ENCODE measurements around the gene RFC1. TPM values are rescaled to one million over a fixed set of nuclear protein-coding genes. Genes with fewer than 3 reads are reported as not detected.
"Not testable (repeated sequence)": the region's sequence is repeated elsewhere in the genome, so short reads cannot be mapped to it uniquely, and the experiment has no call there.

Gene RFC1
- total RNA-seq, 1 donor from 2014 or later, result 33.9 TPM

DNA sequence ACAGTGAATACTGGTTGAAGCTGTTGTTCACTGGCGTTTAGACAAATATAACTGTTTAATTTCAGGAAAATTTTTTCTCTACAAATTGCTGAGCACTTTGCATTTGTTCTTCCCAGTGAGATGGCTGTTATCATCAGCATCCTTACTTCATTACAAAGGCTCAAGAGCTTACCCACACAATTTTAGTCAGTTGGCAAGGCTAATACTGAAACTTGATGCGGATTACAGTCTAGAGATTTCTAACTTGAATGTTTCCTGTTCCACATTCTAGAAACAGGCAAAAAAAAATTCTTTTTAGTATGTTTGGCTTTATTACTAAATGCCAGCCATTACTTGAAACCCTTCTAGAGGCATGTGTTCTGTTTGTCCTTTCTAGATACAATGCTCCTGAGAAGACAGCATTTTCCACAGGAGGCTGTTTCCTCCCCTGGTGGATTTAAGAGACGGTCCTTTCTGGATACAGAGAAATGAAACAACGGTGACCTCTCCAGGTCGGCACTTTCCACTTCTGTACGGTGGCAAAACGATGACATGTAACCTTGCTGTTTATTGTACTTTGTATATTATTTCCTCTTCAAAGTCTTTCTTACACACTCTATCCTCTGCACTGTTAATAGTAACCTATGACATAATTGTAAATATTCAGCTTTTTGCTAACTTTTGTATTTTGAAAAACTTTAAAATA lies 80.9 kb downstream of the RFC1 start:
- TF ChIP-seq, protein P1, sequence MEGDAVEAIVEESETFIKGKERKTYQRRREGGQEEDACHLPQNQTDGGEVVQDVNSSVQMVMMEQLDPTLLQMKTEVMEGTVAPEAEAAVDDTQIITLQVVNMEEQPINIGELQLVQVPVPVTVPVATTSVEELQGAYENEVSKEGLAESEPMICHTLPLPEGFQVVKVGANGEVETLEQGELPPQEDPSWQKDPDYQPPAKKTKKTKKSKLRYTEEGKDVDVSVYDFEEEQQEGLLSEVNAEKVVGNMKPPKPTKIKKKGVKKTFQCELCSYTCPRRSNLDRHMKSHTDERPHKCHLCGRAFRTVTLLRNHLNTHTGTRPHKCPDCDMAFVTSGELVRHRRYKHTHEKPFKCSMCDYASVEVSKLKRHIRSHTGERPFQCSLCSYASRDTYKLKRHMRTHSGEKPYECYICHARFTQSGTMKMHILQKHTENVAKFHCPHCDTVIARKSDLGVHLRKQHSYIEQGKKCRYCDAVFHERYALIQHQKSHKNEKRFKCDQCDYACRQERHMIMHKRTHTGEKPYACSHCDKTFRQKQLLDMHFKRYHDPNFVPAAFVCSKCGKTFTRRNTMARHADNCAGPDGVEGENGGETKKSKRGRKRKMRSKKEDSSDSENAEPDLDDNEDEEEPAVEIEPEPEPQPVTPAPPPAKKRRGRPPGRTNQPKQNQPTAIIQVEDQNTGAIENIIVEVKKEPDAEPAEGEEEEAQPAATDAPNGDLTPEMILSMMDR (IDR thresholded peaks at IDR 0.05), result no peak
- TF ChIP-seq POLR2AphosphoS5 (IDR thresholded peaks at IDR 0.05; ENCODE audit: insufficient read depth in 1 of 2, low read depth in 1 of 2) (no peak), POLR2A (IDR thresholded peaks at IDR 0.05) (no peak)
- DNase-seq (ENCODE audit: extremely low spot score in 2 of 2), result no peak
- intact Hi-C loops (cut with DNase I), result no loop called here
- no peaks in the 10 kb centered on the region for H3K9me3 ChIP-seq
- H3K4me3 ChIP-seq, result no peak overlapping the region
- H3K27ac ChIP-seq, result no peak overlapping the region
- H3K27me3 ChIP-seq, result no peaks in the 10 kb centered on the region
- H3K36me3 ChIP-seq, result peaks cover 6 to 34% of the 10 kb centered on the region in 2 donors
- no peaks in the 10 kb centered on the region for H3K4me1 ChIP-seq

DNA sequence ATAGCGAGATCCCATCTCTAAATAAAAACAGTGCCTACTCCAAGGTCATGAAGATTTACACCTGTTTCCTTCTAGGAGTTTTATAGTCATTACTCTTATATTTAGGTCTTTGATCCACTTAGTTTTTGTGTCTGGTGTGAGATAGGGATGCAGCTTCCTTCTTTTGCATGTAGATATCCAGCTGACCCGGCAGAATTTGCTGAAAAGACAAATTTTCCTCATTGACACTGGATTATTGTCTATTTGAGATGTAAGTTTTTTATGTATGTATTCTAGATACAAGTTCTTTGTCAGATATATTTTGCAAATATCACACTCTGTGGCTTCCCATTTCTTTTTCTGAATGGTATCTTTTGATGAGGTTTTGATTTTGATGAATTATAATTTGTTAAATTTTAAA lies 85.4 kb downstream of the RFC1 start:
- Histone ChIP-seq H3K36me3 (peaks cover 0 to 26% of the 10 kb centered on the region in 2 donors), H3K27ac (no peak overlapping the region), H3K4me1 (no peaks in the 10 kb centered on the region), H3K9me3 (no peaks in the 10 kb centered on the region), H3K27me3 (no peaks in the 10 kb centered on the region), H3K4me3 (no peak overlapping the region)
- DNase-seq (ENCODE audit: extremely low spot score in 2 of 2), result no peak
- intact Hi-C loops (cut with DNase I), result no loop called here
- TF ChIP-seq POLR2A (IDR thresholded peaks at IDR 0.05) (no peak), POLR2AphosphoS5 (IDR thresholded peaks at IDR 0.05; ENCODE audit: insufficient read depth in 1 of 2, low read depth in 1 of 2) (no peak)
- TF ChIP-seq, protein P1 (IDR thresholded peaks at IDR 0.05), result no peak

DNA sequence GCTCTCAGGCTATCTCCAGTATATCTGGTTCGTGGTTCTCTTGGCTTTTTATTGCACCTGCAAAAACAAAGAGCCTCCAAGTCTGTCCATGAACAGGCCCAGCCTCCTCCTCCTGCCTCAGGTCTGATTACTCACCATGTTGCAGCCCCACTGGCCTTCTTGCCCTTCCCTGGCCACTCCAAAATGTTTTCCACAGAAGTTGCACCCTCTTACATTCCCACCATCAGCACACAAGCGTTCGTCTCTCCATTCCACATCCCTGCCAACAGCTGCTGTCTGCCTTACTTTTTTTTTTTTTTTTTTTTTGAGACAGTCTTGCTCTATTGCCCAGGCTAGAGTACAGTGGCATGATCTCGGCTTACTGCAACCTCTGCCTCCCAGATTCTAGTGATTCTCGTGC lies 86.7 kb downstream of the RFC1 start:
- Histone ChIP-seq H3K4me3 (no peak overlapping the region), H3K36me3 (peaks cover 0 to 28% of the 10 kb centered on the region in 2 donors), H3K27me3 (no peaks in the 10 kb centered on the region), H3K27ac (no peak overlapping the region), H3K4me1 (no peaks in the 10 kb centered on the region), H3K9me3 (no peaks in the 10 kb centered on the region)
- intact Hi-C loops (cut with DNase I), result no loop called here
- TF ChIP-seq POLR2A (IDR thresholded peaks at IDR 0.05) (no peak), POLR2AphosphoS5 (IDR thresholded peaks at IDR 0.05; ENCODE audit: insufficient read depth in 1 of 2, low read depth in 1 of 2) (no peak)
- TF ChIP-seq, protein P1 (IDR thresholded peaks at IDR 0.05), result no peak
- DNase-seq (ENCODE audit: extremely low spot score in 2 of 2), result no peak

DNA sequence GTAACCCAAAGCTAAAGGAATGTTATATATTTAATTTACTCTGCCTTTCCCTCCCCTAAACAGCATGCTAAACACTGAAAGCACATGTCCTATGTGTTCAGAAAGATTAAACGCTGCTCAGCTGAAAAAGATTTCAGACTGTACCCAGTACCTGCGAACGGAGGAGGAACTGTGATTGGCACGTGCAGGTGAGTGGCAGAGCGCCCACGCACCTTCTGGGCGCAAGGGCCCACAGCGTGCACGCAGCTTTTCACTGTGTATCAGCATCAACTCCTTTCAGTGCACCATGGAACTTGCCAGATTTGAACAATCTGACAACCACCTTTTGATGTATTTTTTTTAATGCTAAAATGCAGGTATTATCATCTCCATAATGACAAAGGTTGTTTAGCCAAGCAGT lies 87.7 kb downstream of the RFC1 start:
- Histone ChIP-seq H3K36me3 (peaks cover 0 to 37% of the 10 kb centered on the region in 2 donors), H3K4me1 (no peaks in the 10 kb centered on the region), H3K27ac (no peak overlapping the region), H3K27me3 (no peaks in the 10 kb centered on the region), H3K4me3 (no peak overlapping the region), H3K9me3 (no peaks in the 10 kb centered on the region)
- intact Hi-C loops (cut with DNase I), result no loop called here
- DNase-seq (ENCODE audit: extremely low spot score in 2 of 2), result no peak
- TF ChIP-seq POLR2AphosphoS5 (IDR thresholded peaks at IDR 0.05; ENCODE audit: insufficient read depth in 1 of 2, low read depth in 1 of 2) (no peak), POLR2A (IDR thresholded peaks at IDR 0.05) (no peak)
- TF ChIP-seq, protein P1 (IDR thresholded peaks at IDR 0.05), result no peak

DNA sequence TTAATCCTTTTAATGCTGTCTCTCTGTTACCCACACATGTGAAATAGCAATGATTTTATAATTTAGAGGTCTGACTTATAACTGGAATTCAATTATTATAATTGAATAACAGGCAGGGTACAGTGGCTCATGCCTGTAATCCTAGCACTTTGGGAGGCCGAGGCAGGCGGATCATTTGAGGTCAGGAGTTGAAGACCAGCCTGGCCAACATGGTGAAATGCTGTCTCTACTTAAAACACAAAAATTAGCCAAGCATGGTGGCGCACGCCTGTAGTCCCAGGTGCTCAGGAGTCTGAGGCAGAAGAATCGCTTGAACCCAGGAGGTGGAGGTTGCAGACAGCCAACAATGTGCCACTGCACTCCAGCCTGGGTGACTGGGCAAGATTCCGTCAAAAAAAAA lies 88.5 kb downstream of the RFC1 start:
- H3K4me1 ChIP-seq; intact Hi-C loops (cut with DNase I); H3K27ac ChIP-seq; H3K4me3 ChIP-seq; H3K27me3 ChIP-seq; H3K9me3 ChIP-seq; DNase-seq (ENCODE audit: extremely low spot score in 2 of 2): not testable (repeated sequence)
- peaks cover 0 to 46% of the 10 kb centered on the region in 2 donors for H3K36me3 ChIP-seq
